ENCODE measurements around the gene DNER.
"Not testable (repeated sequence)": the region's sequence is repeated elsewhere in the genome, so short reads cannot be mapped to it uniquely, and the experiment has no call there.

Gene DNER

GRCh38 chr2:229733611-229734245, 19.4 kb upstream of the DNER start:
- H3K4me2 ChIP-seq (ENCODE audit: low read length): no peak overlapping the region
- H3K36me3 ChIP-seq (ENCODE audit: insufficient read depth, low read length): no peaks in the 10 kb centered on the region
- no peaks in the 10 kb centered on the region for H3K4me1 ChIP-seq (ENCODE audit: control insufficient read depth, insufficient read depth, low read length)
- H3K27me3 ChIP-seq (ENCODE audit: control insufficient read depth, insufficient read depth, low read length): no peaks in the 10 kb centered on the region
- peaks cover 2% of the 10 kb centered on the region for H3K9me3 ChIP-seq (replicated peaks; ENCODE audit: low read length)
- H3K9ac ChIP-seq (ENCODE audit: low read depth, low read length): no peak overlapping the region
- no peak overlapping the region for H3K4me3 ChIP-seq (ENCODE audit: low read length)

- H3K4me2 ChIP-seq (ENCODE audit: low read length): no peak overlapping the region
- H3K4me3 ChIP-seq (ENCODE audit: low read length): no peak overlapping the region
- H3K9ac ChIP-seq (ENCODE audit: low read depth, low read length): no peak overlapping the region
- no peaks in the 10 kb centered on the region for H3K4me1 ChIP-seq (ENCODE audit: control insufficient read depth, insufficient read depth, low read length)
- H3K36me3 ChIP-seq (ENCODE audit: insufficient read depth, low read length): no peaks in the 10 kb centered on the region
- no peaks in the 10 kb centered on the region for H3K27me3 ChIP-seq (ENCODE audit: control insufficient read depth, insufficient read depth, low read length)
- peaks cover 2% of the 10 kb centered on the region for H3K9me3 ChIP-seq (replicated peaks; ENCODE audit: low read length)
Measured at GRCh38 chr2:229732897-229733296, 18.5 kb upstream of the DNER start.

GRCh38 chr2:229731916-229732315, 17.6 kb upstream of the DNER start:
- no peaks in the 10 kb centered on the region for H3K36me3 ChIP-seq (ENCODE audit: insufficient read depth, low read length)
- H3K9me3 ChIP-seq (replicated peaks; ENCODE audit: low read length): no peaks in the 10 kb centered on the region
- no peak overlapping the region for H3K4me3 ChIP-seq (ENCODE audit: low read length)
- no peaks in the 10 kb centered on the region for H3K27me3 ChIP-seq (ENCODE audit: control insufficient read depth, insufficient read depth, low read length)
- H3K9ac ChIP-seq (ENCODE audit: low read depth, low read length): no peak overlapping the region
- no peaks in the 10 kb centered on the region for H3K4me1 ChIP-seq (ENCODE audit: control insufficient read depth, insufficient read depth, low read length)
- H3K4me2 ChIP-seq (ENCODE audit: low read length): no peak overlapping the region

- Histone ChIP-seq H3K4me1 (ENCODE audit: control insufficient read depth, insufficient read depth, low read length) (peaks cover under 1% of the 10 kb centered on the region), H3K27me3 (ENCODE audit: control insufficient read depth, insufficient read depth, low read length) (no peaks in the 10 kb centered on the region), H3K4me3 (ENCODE audit: low read length) (no peak overlapping the region), H3K9me3 (replicated peaks; ENCODE audit: low read length) (no peaks in the 10 kb centered on the region), H3K9ac (ENCODE audit: low read depth, low read length) (no peak overlapping the region), H3K4me2 (ENCODE audit: low read length) (no peak overlapping the region), H3K36me3 (ENCODE audit: insufficient read depth, low read length) (no peaks in the 10 kb centered on the region)
Measured at GRCh38 chr2:229731363-229731762, 17.0 kb upstream of the DNER start.

GRCh38 chr2:229728370-229728769, 14.0 kb upstream of the DNER start:
- no peak overlapping the region for H3K4me3 ChIP-seq (ENCODE audit: low read length)
- peaks cover 9% of the 10 kb centered on the region for H3K4me1 ChIP-seq (ENCODE audit: control insufficient read depth, insufficient read depth, low read length)
- no peaks in the 10 kb centered on the region for H3K9me3 ChIP-seq (replicated peaks; ENCODE audit: low read length)
- H3K36me3 ChIP-seq (ENCODE audit: insufficient read depth, low read length): no peaks in the 10 kb centered on the region
- H3K27me3 ChIP-seq (ENCODE audit: control insufficient read depth, insufficient read depth, low read length): no peaks in the 10 kb centered on the region
- no peak overlapping the region for H3K9ac ChIP-seq (ENCODE audit: low read depth, low read length)
- H3K4me2 ChIP-seq (ENCODE audit: low read length): no peak overlapping the region

GRCh38 chr2:229726643-229727042, 12.3 kb upstream of the DNER start:
- H3K9me3 ChIP-seq (replicated peaks; ENCODE audit: low read length): no peaks in the 10 kb centered on the region
- H3K27me3 ChIP-seq (ENCODE audit: control insufficient read depth, insufficient read depth, low read length): no peaks in the 10 kb centered on the region
- H3K36me3 ChIP-seq (ENCODE audit: insufficient read depth, low read length): no peaks in the 10 kb centered on the region
- H3K4me1 ChIP-seq (ENCODE audit: control insufficient read depth, insufficient read depth, low read length): peaks cover 9% of the 10 kb centered on the region
- no peak overlapping the region for H3K9ac ChIP-seq (ENCODE audit: low read depth, low read length)
- H3K4me2 ChIP-seq (ENCODE audit: low read length): no peak overlapping the region
- H3K4me3 ChIP-seq (ENCODE audit: low read length): no peak overlapping the region

- H3K36me3 ChIP-seq (ENCODE audit: insufficient read depth, low read length): no peaks in the 10 kb centered on the region
- H3K4me2 ChIP-seq (ENCODE audit: low read length): no peak overlapping the region
- peak overlapping the region; percentile 58 for H3K9ac ChIP-seq (ENCODE audit: low read depth, low read length)
- H3K4me3 ChIP-seq (ENCODE audit: low read length): no peak overlapping the region
- no peaks in the 10 kb centered on the region for H3K27me3 ChIP-seq (ENCODE audit: control insufficient read depth, insufficient read depth, low read length)
- peaks cover 9% of the 10 kb centered on the region for H3K4me1 ChIP-seq (ENCODE audit: control insufficient read depth, insufficient read depth, low read length)
- H3K9me3 ChIP-seq (replicated peaks; ENCODE audit: low read length): no peaks in the 10 kb centered on the region
Measured at GRCh38 chr2:229725716-229726574, 11.6 kb upstream of the DNER start.

- H3K36me3 ChIP-seq (ENCODE audit: insufficient read depth, low read length); H3K27me3 ChIP-seq (ENCODE audit: control insufficient read depth, insufficient read depth, low read length); H3K9ac ChIP-seq (ENCODE audit: low read depth, low read length); H3K4me1 ChIP-seq (ENCODE audit: control insufficient read depth, insufficient read depth, low read length); H3K4me3 ChIP-seq (ENCODE audit: low read length); H3K4me2 ChIP-seq (ENCODE audit: low read length); H3K9me3 ChIP-seq (replicated peaks; ENCODE audit: low read length): not testable (repeated sequence)
Measured at GRCh38 chr2:229723192-229723591, 8.8 kb upstream of the DNER start.

GRCh38 chr2:229719926-229720647, 5.7 kb upstream of the DNER start:
- Histone ChIP-seq H3K4me1 (ENCODE audit: control insufficient read depth, insufficient read depth, low read length) (peaks cover 4% of the 10 kb centered on the region), H3K4me2 (ENCODE audit: low read length) (no peak overlapping the region), H3K36me3 (ENCODE audit: insufficient read depth, low read length) (no peaks in the 10 kb centered on the region), H3K9ac (ENCODE audit: low read depth, low read length) (no peak overlapping the region), H3K9me3 (replicated peaks; ENCODE audit: low read length) (no peaks in the 10 kb centered on the region), H3K27me3 (ENCODE audit: control insufficient read depth, insufficient read depth, low read length) (peaks cover 30% of the 10 kb centered on the region), H3K4me3 (ENCODE audit: low read length) (no peak overlapping the region)

- Histone ChIP-seq H3K9ac (ENCODE audit: low read depth, low read length) (no peak overlapping the region), H3K9me3 (replicated peaks; ENCODE audit: low read length) (no peaks in the 10 kb centered on the region), H3K27me3 (ENCODE audit: control insufficient read depth, insufficient read depth, low read length) (peaks cover 43% of the 10 kb centered on the region), H3K36me3 (ENCODE audit: insufficient read depth, low read length) (no peaks in the 10 kb centered on the region), H3K4me1 (ENCODE audit: control insufficient read depth, insufficient read depth, low read length) (peaks cover 19% of the 10 kb centered on the region), H3K4me2 (ENCODE audit: low read length) (no peak overlapping the region), H3K4me3 (ENCODE audit: low read length) (no peak overlapping the region)
Measured at GRCh38 chr2:229718057-229718456, 3.7 kb upstream of the DNER start.

- Histone ChIP-seq H3K4me2 (ENCODE audit: low read length) (no peak overlapping the region), H3K27me3 (ENCODE audit: control insufficient read depth, insufficient read depth, low read length) (peaks cover 58% of the 10 kb centered on the region), H3K36me3 (ENCODE audit: insufficient read depth, low read length) (no peaks in the 10 kb centered on the region), H3K4me1 (ENCODE audit: control insufficient read depth, insufficient read depth, low read length) (peaks cover 20% of the 10 kb centered on the region), H3K9me3 (replicated peaks; ENCODE audit: low read length) (no peaks in the 10 kb centered on the region), H3K4me3 (ENCODE audit: low read length) (no peak overlapping the region), H3K9ac (ENCODE audit: low read depth, low read length) (no peak overlapping the region)
Measured at GRCh38 chr2:229715895-229716507, 1.6 kb upstream of the DNER start.
